Liver (tissue), 3 donors: Measurements from ENCODE around the gene ECM1.

Experiments
- EGR1 ChIP-seq, 2 donors: IDR thresholded peaks; 2 replicates each; pipeline ENCODE4 v1.6.1; 2016 to 2018; ENCODE audit warnings: antibody characterized with exemption in 2 of 2, low read depth in 2 of 2
- JUND ChIP-seq, 2 donors: IDR thresholded peaks; 2 replicates each; pipeline ENCODE4 v1.6.1; 2016; ENCODE audit warnings: antibody characterized with exemption in 2 of 2
- NR2F2 ChIP-seq: IDR thresholded peaks from 2 replicates; pipeline ENCODE4 v1.6.1; 2016; ENCODE audit warnings: antibody characterized with exemption
- RAD21 ChIP-seq, 2 donors: IDR thresholded peaks; 2 replicates each; pipeline ENCODE4 v1.6.1; 2016; ENCODE audit warnings: antibody characterized with exemption in 2 of 2, mild to moderate bottlenecking in 2 of 2
- SP1 ChIP-seq: IDR thresholded peaks from 2 replicates; pipeline ENCODE4 v1.6.1; 2018; ENCODE audit warnings: antibody characterized with exemption, mild to moderate bottlenecking
- TAF1 ChIP-seq: conservative IDR thresholded peaks from 2 replicates; pipeline ENCODE4 v1.6.1; 2016; ENCODE audit warnings: antibody characterized with exemption, mild to moderate bottlenecking
- TF ChIP-seq, protein P1 (sequence below): fragments of 150-350 bp; IDR thresholded peaks from 2 replicates; pipeline ENCODE4 v1.5.1; 2017; ENCODE audit warnings: improper control_type of control experiment, low read depth, low read length; ENCODE audit not compliant: missing input control
- TF ChIP-seq, protein P2 (sequence below): IDR thresholded peaks from 2 replicates; pipeline ENCODE4 v1.6.1; 2016; ENCODE audit warnings: antibody characterized with exemption
- TF ChIP-seq, protein P3 (sequence below): IDR thresholded peaks from 2 replicates; pipeline ENCODE4 v1.6.1; 2016; ENCODE audit warnings: antibody characterized with exemption
- TF ChIP-seq, protein P4 (sequence below): IDR thresholded peaks from 2 replicates; pipeline ENCODE4 v1.6.1; 2016; ENCODE audit warnings: antibody characterized with exemption
- TF ChIP-seq, protein P5 (sequence below): IDR thresholded peaks from 2 replicates; pipeline ENCODE4 v1.6.1; 2016; ENCODE audit warnings: antibody characterized with exemption, mild to moderate bottlenecking
- donor health status: healthy.
- donor health status: healthy.

DNA sequence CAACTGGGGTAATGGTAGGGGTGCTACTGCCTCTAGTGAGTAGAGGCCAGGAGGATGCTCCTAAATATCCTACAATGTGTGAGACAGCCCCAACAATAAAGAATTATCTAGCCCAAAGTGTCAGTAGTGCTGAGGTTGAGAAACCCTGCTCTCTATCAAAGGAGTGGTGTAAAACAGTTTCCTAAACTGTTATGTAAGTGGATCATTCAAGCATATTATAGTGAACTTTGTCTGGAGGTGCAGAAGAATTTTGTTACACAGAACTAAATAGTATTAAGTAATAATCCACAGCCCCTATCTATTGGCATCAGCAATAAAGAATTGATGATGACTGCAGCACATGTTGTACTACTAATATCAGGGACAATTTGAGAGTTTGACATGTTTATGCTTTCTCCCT is 40.9 kb upstream of the ECM1 start:
- peak; percentile 51 for TF ChIP-seq SP1
- TF ChIP-seq, protein P1, sequence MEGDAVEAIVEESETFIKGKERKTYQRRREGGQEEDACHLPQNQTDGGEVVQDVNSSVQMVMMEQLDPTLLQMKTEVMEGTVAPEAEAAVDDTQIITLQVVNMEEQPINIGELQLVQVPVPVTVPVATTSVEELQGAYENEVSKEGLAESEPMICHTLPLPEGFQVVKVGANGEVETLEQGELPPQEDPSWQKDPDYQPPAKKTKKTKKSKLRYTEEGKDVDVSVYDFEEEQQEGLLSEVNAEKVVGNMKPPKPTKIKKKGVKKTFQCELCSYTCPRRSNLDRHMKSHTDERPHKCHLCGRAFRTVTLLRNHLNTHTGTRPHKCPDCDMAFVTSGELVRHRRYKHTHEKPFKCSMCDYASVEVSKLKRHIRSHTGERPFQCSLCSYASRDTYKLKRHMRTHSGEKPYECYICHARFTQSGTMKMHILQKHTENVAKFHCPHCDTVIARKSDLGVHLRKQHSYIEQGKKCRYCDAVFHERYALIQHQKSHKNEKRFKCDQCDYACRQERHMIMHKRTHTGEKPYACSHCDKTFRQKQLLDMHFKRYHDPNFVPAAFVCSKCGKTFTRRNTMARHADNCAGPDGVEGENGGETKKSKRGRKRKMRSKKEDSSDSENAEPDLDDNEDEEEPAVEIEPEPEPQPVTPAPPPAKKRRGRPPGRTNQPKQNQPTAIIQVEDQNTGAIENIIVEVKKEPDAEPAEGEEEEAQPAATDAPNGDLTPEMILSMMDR, result no peak
- peak; percentile 13 to 20 for TF ChIP-seq RAD21 (IDR thresholded peaks at IDR 0.05)
- TF ChIP-seq EGR1 (IDR thresholded peaks at IDR 0.05; ENCODE audit: low read depth in 2 of 2), result no peak
- TF ChIP-seq, protein P2, sequence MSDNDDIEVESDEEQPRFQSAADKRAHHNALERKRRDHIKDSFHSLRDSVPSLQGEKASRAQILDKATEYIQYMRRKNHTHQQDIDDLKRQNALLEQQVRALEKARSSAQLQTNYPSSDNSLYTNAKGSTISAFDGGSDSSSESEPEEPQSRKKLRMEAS, result no peak
- TF ChIP-seq JUND (IDR thresholded peaks at IDR 0.05), result no peak
- TF ChIP-seq, protein P3, sequence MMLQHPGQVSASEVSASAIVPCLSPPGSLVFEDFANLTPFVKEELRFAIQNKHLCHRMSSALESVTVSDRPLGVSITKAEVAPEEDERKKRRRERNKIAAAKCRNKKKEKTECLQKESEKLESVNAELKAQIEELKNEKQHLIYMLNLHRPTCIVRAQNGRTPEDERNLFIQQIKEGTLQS, result no peak
- TF ChIP-seq, protein P4, sequence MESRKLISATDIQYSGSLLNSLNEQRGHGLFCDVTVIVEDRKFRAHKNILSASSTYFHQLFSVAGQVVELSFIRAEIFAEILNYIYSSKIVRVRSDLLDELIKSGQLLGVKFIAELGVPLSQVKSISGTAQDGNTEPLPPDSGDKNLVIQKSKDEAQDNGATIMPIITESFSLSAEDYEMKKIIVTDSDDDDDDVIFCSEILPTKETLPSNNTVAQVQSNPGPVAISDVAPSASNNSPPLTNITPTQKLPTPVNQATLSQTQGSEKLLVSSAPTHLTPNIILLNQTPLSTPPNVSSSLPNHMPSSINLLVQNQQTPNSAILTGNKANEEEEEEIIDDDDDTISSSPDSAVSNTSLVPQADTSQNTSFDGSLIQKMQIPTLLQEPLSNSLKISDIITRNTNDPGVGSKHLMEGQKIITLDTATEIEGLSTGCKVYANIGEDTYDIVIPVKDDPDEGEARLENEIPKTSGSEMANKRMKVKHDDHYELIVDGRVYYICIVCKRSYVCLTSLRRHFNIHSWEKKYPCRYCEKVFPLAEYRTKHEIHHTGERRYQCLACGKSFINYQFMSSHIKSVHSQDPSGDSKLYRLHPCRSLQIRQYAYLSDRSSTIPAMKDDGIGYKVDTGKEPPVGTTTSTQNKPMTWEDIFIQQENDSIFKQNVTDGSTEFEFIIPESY, result peak; percentile 53
- TF ChIP-seq NR2F2, result no peak
- TF ChIP-seq, protein P5, sequence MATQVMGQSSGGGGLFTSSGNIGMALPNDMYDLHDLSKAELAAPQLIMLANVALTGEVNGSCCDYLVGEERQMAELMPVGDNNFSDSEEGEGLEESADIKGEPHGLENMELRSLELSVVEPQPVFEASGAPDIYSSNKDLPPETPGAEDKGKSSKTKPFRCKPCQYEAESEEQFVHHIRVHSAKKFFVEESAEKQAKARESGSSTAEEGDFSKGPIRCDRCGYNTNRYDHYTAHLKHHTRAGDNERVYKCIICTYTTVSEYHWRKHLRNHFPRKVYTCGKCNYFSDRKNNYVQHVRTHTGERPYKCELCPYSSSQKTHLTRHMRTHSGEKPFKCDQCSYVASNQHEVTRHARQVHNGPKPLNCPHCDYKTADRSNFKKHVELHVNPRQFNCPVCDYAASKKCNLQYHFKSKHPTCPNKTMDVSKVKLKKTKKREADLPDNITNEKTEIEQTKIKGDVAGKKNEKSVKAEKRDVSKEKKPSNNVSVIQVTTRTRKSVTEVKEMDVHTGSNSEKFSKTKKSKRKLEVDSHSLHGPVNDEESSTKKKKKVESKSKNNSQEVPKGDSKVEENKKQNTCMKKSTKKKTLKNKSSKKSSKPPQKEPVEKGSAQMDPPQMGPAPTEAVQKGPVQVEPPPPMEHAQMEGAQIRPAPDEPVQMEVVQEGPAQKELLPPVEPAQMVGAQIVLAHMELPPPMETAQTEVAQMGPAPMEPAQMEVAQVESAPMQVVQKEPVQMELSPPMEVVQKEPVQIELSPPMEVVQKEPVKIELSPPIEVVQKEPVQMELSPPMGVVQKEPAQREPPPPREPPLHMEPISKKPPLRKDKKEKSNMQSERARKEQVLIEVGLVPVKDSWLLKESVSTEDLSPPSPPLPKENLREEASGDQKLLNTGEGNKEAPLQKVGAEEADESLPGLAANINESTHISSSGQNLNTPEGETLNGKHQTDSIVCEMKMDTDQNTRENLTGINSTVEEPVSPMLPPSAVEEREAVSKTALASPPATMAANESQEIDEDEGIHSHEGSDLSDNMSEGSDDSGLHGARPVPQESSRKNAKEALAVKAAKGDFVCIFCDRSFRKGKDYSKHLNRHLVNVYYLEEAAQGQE, result no peak
- TF ChIP-seq TAF1, result no peak
